CD4-positive, alpha-beta T cell treated with Interleukin-6 at 100 ng/mL for 8 hours (primary cell): ENCODE measurements around the gene SLC25A2.

Source experiments
- DNase-seq: peaks from one replicate; pipeline ENCODE4 v3.0.0-alpha.2; 2020; ENCODE audit warnings: mixed read lengths, low spot score

Gene SLC25A2

DNA sequence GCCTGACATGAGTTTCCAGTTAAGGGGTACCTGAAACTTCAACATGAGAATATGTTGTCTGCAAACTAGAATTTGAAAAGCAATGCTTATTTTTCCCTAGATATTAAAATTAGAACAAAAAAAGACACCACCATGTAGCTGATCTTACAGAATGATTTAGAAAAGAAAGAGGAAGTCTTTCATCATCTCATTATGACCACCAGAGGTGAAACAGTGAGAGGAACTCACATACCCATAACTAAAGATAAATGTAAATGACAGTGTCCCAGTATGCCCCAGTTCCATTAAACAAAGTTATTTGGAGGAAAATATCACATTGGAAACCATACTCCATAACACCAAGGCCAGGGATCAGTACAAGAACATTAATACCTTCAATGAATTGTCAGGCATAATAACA is 9.9 kb upstream of the SLC25A2 start:
- DNase-seq, result no peak

DNA sequence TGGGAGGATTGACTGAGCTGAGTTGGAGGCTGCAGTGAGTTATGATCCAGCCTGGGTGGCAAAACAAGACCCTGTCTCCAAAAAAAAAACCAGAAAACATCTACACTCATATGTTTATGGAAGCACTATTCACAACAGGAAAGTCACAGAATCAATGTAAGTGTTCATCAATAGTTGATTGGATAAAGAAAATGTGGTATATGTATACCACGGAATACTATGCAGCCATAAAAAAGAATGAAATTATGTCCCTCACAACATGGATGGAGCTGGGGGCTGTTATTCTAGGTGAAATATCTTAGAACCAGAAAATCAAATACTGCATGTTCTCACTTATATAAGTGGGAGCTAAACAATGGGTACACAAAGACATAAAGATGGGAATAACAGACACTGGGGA is 2.8 kb upstream of the SLC25A2 start:
- no peak for DNase-seq

DNA sequence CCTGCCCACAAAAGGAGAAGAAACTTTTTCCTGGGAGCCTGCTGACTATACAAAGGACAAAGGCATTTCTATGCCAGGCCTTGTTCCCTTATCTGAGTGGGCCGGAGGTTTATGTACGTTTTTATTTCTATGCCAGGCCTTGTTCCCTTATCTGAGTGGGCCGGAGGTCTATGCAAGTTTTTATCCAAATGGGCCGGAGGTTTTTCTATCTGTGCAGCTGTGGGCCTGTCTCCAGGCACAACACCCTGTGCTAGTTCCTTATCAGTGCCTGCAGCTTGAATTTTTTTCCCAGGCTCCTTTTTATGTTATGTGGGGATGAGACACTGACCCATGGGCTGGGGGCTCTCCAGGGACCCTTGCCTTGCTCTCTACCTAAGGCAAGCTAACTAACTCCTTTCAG is 5.5 kb downstream of the SLC25A2 start:
- no peak for DNase-seq

DNA sequence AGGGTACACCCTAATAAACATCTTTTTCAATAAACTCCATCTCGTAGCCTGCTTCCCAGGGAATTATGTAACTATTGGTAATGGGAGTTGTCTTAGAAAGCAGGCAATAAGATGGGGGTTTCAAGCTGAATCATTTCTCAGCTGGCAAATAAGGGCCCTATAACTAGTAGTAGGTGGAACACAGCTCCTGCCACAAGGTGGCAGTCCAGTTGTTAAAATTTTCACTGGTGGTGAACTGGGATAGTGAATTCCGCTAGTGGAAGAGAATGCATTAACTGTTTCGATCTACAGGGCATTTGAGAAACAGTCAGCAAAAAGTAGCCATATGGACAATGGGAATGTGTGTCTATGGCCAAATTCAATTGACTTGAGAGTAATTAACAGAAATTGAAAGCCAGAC is 30.9 kb downstream of the SLC25A2 start:
- DNase-seq, result no peak

DNA sequence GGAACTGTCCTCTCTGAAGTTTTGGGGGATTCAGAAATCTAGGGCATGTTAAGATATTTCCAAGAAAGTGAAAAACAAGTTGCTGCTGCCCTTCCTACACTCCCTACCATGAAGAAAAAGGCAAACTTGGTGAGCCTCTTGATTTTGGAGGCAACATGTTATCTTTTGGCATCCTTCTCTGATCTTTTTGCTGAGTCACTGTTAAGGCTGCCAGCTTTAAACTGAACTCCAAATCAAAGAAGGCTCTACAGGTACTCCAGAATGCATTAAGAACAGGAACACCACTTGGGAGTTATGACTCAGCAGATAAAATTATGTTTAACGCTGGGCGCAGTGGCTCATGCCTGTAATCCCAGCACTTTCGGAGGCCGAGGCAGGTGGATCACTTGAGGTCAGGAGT is 34.7 kb downstream of the SLC25A2 start:
- DNase-seq, result no peak

DNA sequence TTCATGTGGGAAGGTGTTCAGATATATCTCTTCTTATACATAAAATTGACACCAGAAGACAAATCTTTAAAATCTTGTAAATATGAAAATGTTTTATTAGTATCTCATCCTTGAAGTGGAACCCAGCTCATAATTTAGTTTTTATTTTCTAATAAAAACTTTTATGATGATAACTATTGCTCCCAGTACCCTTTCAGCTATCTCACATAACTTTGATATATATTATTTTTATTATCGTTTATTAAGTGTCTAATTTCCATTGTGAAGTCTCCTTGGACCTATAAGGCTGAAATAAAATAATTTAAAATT is 42.7 kb downstream of the SLC25A2 start:
- no peak for DNase-seq

DNA sequence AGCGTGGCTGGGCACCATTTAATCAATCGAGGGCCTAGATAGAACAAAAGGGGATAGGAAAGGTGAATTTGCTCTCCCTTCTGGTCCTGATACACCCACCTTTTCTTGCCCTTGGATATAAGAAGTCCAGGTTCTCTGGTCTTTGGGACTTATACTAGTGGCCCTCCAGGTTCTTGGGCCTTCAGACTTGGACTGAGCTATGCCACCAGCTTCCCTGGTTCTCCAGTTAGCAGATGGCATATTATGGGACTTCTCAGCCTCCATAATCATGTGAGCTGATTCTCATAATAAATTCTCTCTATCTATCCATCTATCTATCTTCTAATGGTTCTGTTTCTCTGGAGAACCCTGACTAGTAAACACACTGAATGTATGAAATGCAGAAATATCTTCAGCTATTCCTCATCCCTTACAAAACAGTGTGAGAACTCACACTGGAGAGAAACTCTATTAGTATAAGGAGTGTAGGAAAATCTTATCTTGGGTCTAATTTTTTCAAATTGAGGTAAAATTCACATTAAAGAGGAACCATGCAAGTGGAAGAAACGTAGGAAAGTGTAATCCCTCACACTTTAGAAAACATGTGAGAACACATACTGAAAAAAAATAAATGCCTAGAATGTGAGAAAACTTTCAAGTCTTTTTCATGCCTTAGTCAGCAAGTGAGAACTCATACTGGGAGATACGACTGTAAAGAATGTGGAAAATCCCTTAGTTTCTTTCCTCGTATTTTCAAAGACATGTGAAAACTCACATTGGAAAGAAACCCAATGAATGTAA is 43.2 kb downstream of the SLC25A2 start:
- no peak for DNase-seq

DNA sequence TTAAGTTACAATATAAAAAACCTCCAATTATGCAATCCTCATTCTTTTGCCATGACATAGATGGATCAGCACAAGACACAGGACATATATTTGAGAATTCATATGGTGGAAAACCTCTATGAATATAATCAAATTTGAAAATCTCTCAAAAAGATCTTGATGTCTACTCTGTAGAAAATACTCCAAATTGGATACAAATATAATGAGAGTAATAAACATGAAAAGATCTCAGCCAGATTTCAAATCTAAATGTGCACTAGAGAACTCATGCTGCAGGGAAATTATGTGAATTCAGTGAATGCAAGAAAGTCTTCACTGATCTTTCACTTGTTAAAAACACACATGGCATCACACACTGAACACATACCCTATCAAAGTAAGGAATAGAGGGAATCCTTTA is 44.9 kb downstream of the SLC25A2 start:
- no peak for DNase-seq

DNA sequence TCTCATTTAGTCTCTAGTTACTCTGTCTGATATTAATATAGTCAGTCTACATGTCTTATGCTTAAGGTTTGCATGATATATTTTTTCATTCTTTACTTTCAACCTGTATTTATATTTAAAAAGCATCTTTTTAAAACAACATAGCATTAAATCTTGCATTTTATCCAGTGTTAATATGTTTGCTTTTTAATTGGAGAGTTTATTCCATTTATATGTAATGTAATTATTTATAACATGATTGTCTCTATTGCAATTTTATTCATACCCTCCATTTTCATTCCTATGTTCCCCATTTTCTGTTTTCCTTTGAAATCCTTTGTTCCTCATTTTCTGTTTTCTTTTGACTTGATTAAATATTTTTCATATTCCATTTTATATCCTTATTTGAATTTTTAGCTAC is 45.4 kb downstream of the SLC25A2 start:
- no peak for DNase-seq
